Measurements from ENCODE around the gene CYP4F3.

The CYP4F3 gene

GRCh38 chr19:15669440-15669839, 28.7 kb downstream of the CYP4F3 start:
- in situ Hi-C loops (cut with HindIII; ENCODE audit: low sequenced_read_pairs): no loop called here
- no peak for DNase-seq (ENCODE audit: low read depth, low spot score)
- no peak for TF ChIP-seq CTCF (IDR thresholded peaks at IDR 0.05; ENCODE audit: low read depth, low read length)
- H3K4me3 ChIP-seq (ENCODE audit: low read depth, low read length): no peak overlapping the region

- TF ChIP-seq CTCF (IDR thresholded peaks at IDR 0.05; ENCODE audit: low read depth, low read length): no peak
- in situ Hi-C loops (cut with HindIII; ENCODE audit: low sequenced_read_pairs): no loop called here
- no peak for DNase-seq (ENCODE audit: low read depth, low spot score)
- no peak overlapping the region for H3K4me3 ChIP-seq (ENCODE audit: low read depth, low read length)
Measured at GRCh38 chr19:15669891-15670290, 29.2 kb downstream of the CYP4F3 start.

GRCh38 chr19:15671237-15671821, 30.6 kb downstream of the CYP4F3 start:
- no peak for TF ChIP-seq CTCF (IDR thresholded peaks at IDR 0.05; ENCODE audit: low read depth, low read length)
- in situ Hi-C loops (cut with HindIII; ENCODE audit: low sequenced_read_pairs): no loop called here
- H3K4me3 ChIP-seq (ENCODE audit: low read depth, low read length): no peak overlapping the region
- DNase-seq (ENCODE audit: low read depth, low spot score): no peak

- in situ Hi-C loops (cut with HindIII; ENCODE audit: low sequenced_read_pairs): no loop called here
- no peak for DNase-seq (ENCODE audit: low read depth, low spot score)
- TF ChIP-seq CTCF (IDR thresholded peaks at IDR 0.05; ENCODE audit: low read depth, low read length): no peak
Measured at GRCh38 chr19:15671891-15672579, 31.3 kb downstream of the CYP4F3 start.

GRCh38 chr19:15672580-15673175, 32.0 kb downstream of the CYP4F3 start, which contains the start of gene CYP4F12:
Gene CYP4F12 (plus strand): TSS chr19:15673087. CDS start chr19:15673530, 443 bp downstream.
- in situ Hi-C loops (cut with HindIII; ENCODE audit: low sequenced_read_pairs): no loop called here
- DNase-seq (ENCODE audit: low read depth, low spot score): no peak
- TF ChIP-seq CTCF (IDR thresholded peaks at IDR 0.05; ENCODE audit: low read depth, low read length): no peak
- no peak within 1 kb of the TSS for H3K4me3 ChIP-seq (ENCODE audit: low read depth, low read length)

More at GRCh38 chr19:15671891-15672579, 31.3 kb downstream of the CYP4F3 start:
- no peak overlapping the region for H3K4me3 ChIP-seq (ENCODE audit: low read depth, low read length)

- in situ Hi-C loops (cut with HindIII; ENCODE audit: low sequenced_read_pairs): no loop called here
- DNase-seq (ENCODE audit: low read depth, low spot score): no peak
- H3K4me3 ChIP-seq (ENCODE audit: low read depth, low read length): no peak overlapping the region
- no peak for TF ChIP-seq CTCF (IDR thresholded peaks at IDR 0.05; ENCODE audit: low read depth, low read length)
Measured at GRCh38 chr19:15673176-15673654, 32.5 kb downstream of the CYP4F3 start.
